GM10266 (cell line): ENCODE data around the gene PSTK.

Source experiments
- DNase-seq: peaks from one replicate; pipeline ENCODE4 v3.0.0; 2012; ENCODE audit errors: extremely low spot score
- CTCF ChIP-seq: IDR thresholded peaks from 2 replicates; pipeline ENCODE4 v1.5.1; 2012; ENCODE audit warnings: mild to moderate bottlenecking, low read depth; ENCODE audit not compliant: control insufficient read depth, insufficient read depth; ENCODE audit errors: missing control alignments

The PSTK gene

GRCh38 chr10:123035467-123036086 is 55.4 kb downstream of the PSTK start:
- no peak for TF ChIP-seq CTCF
- DNase-seq: no peak

- no peak for TF ChIP-seq CTCF
- no peak for DNase-seq
These were observed 58.8 kb downstream of the PSTK start for GRCh38 chr10:123038782-123039631.

GRCh38 chr10:123039632-123039930 is 59.4 kb downstream of the PSTK start:
- no peak for TF ChIP-seq CTCF
- no peak for DNase-seq
